GM18858 (cell line): ENCODE measurements around the gene KRT15.
"Not testable (repeated sequence)": the region's sequence is repeated elsewhere in the genome, so short reads cannot be mapped to it uniquely, and the experiment has no call there.

ENCODE experiments used
- ATAC-seq: cut with Tn5 transposase; IDR thresholded peaks from one replicate; pipeline ENCODE4 v1.9.1; 2021; ENCODE audit not compliant: unreplicated experiment

Gene KRT15

GRCh38 chr17:41544491-41544892 is 25.8 kb upstream of the KRT15 start:
- ATAC-seq = no peak

- not testable (repeated sequence) for ATAC-seq
Measured at GRCh38 chr17:41542786-41543185, 24.1 kb upstream of the KRT15 start.

GRCh38 chr17:41542357-41542756 is 23.7 kb upstream of the KRT15 start:
- ATAC-seq = no peak

- ATAC-seq = no peak
Measured at GRCh38 chr17:41540921-41541625, 22.4 kb upstream of the KRT15 start.

GRCh38 chr17:41539979-41540701 is 21.4 kb upstream of the KRT15 start:
- no peak for ATAC-seq

- no peak for ATAC-seq
Measured at GRCh38 chr17:41539071-41539492, 20.4 kb upstream of the KRT15 start.

- ATAC-seq = no peak
Measured at GRCh38 chr17:41538565-41538991, 19.9 kb upstream of the KRT15 start.

GRCh38 chr17:41537990-41538389 is 19.3 kb upstream of the KRT15 start:
- ATAC-seq = no peak

GRCh38 chr17:41537614-41537954 is 18.9 kb upstream of the KRT15 start:
- ATAC-seq = no peak

- no peak for ATAC-seq
Measured at GRCh38 chr17:41536741-41537613, 18.3 kb upstream of the KRT15 start.

- ATAC-seq = no peak
Measured at GRCh38 chr17:41535764-41536481, 17.2 kb upstream of the KRT15 start.

- ATAC-seq = no peak
Measured at GRCh38 chr17:41534899-41535546, 16.3 kb upstream of the KRT15 start.

- ATAC-seq = no peak
Measured at GRCh38 chr17:41533613-41534012, 14.9 kb upstream of the KRT15 start.

GRCh38 chr17:41532947-41533570 is 14.4 kb upstream of the KRT15 start:
- ATAC-seq = no peak

- no peak for ATAC-seq
Measured at GRCh38 chr17:41531993-41532392, 13.3 kb upstream of the KRT15 start.

GRCh38 chr17:41530062-41531048 is 11.7 kb upstream of the KRT15 start:
- no peak for ATAC-seq

- no peak for ATAC-seq
Measured at GRCh38 chr17:41529491-41529915, 10.8 kb upstream of the KRT15 start.

GRCh38 chr17:41528959-41529353 is 10.3 kb upstream of the KRT15 start:
- ATAC-seq = no peak
